ENCODE results near the gene ESM1.
"Not testable (repeated sequence)": the region's sequence is repeated elsewhere in the genome, so short reads cannot be mapped to it uniquely, and the experiment has no call there.

Gene ESM1, protein sequence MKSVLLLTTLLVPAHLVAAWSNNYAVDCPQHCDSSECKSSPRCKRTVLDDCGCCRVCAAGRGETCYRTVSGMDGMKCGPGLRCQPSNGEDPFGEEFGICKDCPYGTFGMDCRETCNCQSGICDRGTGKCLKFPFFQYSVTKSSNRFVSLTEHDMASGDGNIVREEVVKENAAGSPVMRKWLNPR

DNA sequence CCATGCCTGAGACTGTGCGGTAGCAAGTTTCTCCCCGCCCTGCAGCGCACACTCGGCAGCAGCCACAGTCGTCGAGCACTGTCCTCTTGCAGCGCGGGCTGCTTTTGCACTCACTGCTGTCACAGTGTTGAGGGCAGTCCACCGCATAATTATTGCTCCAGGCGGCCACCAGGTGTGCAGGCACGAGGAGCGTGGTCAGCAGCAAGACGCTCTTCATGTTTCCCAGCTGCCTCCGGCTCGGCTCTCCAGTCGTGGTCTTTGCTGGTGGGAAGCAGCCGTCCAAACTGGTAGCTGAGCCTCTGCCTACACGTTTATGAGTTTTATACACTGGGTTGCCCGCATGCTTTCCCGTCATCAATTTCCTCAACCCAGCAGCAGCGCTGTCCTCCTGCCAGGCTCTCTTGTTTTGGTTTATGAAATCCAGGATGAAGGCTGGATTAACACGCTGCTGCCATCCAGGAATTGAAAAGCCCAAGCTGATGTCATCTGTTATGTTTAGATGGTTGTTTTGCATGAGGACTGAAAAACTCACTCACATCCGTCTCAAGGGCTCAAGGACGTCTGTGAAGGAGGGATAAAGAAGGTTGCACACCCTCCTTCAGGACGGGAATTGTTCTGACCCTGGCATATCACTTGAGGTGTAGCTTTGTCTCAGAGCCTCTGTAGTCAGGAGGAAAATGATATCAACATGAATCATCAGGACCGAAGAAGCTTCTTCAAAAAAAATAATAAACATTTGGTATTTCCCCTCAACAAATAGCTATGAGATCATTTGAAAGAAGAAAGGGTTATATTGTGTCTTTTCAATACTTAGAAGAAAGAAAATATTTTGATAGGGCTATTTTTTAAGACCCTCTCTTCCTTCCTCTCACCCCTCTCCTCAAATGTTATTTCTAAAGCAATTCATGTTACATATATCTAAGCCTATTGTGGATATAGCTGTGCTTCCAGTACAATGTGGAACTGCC lies at the start of gene ESM1:
ESM1 (minus strand) TSS at position 293 of the 968 bp plus-strand sequence; CDS start at position 217, 76 bp downstream.
- DNase-seq: no peak

DNA sequence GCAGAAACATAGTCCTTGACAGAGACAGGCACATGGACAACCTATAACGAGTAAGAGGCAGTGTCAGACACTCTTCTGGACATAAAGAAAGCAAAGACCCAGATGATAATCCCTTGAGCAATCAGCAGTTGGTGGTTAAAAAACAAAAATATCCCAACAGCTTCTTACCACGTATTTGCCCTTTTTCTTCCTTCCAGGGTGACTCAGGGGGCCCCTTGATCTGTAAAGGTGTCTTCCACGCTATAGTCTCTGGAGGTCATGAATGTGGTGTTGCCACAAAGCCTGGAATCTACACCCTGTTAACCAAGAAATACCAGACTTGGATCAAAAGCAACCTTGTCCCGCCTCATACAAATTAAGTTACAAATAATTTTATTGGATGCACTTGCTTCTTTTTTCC lies 48.2 kb upstream of the ESM1 start:
- DNase-seq: no peak

DNA sequence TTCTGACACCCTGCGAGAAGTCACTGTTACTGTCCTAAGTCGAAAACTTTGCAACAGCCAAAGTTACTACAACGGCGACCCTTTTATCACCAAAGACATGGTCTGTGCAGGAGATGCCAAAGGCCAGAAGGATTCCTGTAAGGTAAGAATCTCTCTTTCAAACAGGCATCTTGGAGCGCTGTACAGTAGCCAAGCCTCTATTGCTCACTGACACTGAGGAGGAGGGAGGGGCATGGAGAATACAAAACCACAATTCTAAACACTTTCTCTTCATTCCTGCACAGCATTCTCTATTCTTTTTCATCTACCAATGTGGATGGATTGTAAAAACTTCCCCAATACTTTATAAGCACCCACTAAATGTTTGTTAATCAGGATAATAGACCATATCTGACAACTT lies 46.1 kb upstream of the ESM1 start:
- DNase-seq: no peak

DNA sequence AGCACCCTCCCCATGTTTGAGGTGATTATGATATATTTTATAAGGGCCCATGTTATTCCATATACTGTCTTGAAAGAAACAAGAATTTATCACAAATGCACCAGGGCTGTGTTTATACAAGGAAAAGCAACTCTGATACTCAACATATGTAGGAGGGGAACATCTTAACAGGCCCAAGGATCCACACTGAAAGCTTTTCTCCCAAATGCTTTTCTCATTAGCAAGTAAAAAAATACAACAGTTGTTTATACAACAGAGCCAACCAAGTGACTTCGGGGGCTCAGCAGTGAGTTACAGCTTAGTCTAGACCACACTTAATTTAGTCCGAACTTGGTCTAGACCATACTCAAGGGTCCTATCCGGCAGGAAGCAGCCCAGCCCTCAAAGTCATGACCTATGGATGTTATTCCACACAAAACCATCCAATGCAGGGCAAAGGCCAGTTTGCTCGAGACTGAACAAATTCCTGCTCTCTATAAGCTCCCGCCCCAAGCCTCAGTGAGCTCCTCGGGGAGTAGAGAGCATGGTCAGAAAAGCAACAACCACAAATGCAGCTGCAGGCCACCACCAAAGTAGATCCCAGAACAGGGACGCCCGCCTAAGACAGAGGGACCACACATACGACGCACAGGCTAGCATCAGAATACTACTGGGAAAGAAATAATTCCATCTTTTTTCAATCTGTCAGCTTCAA lies 45.4 kb upstream of the ESM1 start:
- no peak for DNase-seq

DNA sequence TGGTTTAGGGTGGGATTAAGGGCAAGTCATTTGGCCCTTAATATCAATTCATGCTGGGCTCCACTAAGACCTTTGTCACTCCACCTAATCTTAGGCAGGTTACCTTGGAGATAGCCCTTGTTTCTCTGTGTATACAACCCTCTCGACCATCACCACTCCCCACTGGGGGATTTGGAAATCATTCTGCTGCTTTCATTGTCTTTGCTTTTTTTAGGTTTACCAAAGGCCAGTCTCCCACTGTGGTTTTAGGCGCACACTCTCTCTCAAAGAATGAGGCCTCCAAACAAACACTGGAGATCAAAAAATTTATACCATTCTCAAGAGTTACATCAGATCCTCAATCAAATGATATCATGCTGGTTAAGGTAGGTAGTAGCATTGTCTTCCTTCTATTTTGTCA lies 44.8 kb upstream of the ESM1 start:
- no peak for DNase-seq

DNA sequence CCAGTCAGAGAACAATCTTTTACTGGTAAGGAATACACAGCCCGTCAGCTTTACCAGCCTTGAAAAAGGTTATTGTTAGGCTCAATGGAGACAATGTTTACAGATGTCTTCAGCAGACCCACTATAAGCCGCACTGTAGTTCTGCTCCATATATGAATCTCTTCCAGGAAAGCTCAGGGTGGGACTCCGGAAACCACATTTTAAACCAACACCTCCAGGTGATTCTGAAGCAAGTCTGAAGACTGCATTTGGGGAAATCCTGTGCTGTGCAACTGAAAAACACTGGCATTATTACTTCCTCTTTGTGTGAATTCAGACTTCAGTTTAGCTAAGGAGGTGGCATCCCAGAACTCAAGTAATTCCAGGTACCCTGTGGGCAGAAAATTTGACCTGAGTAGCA lies 42.2 kb upstream of the ESM1 start:
- peak; percentile 19 for DNase-seq

DNA sequence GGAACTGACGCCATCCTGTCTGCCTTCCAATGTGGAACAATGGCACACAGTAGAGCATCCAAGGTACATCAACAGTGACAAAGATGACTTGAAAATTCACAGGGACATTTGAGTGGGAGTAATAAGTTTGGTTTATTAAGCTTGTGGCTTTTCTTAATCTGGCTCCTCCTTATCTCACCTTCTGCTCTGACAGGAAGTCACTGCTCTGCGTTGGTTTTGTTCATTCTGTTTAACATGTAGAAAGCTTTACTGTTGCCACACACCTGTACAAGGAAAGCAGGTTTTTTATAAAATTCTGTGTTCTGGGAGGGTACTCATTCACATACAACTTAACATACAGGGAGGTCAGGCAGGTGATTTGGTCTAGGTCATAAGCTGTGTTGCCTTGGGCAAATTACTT lies 37.1 kb upstream of the ESM1 start:
- peak; percentile 13 for DNase-seq

DNA sequence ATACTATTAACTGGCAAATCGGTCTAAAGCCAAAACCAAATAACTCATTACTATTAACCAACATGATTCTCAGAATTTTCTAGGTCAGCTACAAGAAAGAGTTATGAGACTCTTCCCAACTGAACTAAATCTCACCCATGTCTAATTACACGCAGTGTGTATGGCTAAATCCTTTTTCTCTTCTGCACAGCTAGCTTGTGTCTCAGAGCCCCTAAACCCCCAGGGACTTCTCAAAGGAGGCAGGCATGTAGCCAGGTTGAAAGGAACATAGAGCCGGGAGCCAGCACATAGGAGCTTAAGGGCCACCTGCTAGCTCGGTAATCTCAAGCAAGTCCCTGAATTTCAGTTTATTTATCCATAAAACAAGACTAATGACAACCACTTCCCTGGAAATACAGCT lies 36.4 kb upstream of the ESM1 start:
- no peak for DNase-seq

DNA sequence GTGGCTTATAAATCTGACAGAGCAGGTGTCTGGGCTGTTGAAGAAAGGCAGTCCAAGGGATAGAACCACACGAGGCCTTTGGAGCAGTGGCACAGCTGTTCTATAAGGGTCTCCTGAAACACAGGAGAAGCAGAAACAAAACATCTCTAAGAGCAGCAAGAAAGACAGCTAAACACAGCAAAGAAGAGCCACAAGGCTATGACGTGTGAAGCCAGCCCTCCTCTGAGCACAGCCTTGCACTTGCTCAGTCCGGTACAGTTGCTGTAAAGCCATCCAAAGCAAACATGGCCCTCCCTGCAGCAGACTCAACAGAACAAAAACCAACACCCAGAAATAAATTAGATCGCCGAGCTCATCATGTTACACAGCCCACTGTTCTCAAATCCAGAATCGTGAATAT lies 36.0 kb upstream of the ESM1 start:
- DNase-seq: no peak

DNA sequence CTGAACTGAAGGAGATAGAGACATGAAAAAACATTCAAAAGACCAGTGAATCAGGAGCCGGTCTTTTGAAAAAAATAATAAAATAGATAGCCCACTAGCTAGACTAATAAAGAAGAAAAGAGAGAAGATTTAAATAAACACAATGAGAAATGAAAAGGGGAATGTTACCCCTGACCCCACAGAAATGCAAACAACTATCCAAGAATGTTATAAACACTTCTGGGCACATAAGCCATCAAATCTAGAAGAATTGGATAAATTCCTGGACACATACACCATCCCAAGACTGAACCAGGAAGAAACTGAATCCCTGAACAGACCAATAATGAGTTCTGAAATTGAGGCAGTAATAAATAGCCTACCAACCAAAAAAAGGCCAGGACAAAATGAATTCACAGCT lies 24.8 kb upstream of the ESM1 start:
- not testable (repeated sequence) for DNase-seq

DNA sequence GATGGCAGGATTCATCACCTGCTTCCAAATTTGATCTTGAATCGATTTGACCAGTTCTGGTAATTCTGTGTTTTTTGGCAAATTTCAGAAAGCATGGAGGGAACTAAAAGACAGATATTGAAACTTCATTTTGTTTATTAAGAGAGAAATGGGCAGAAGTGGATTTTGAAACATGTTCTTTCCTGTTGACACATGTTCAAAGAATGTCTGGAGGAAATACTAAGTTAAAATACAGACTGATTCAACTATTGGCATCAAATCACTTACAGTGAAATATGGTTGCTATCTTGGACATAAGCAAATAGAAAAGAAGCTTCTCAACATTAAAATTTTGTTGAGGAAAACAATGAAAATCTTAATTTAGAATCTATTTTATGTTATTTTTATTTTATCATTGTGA lies 19.3 kb upstream of the ESM1 start:
- no peak for DNase-seq

DNA sequence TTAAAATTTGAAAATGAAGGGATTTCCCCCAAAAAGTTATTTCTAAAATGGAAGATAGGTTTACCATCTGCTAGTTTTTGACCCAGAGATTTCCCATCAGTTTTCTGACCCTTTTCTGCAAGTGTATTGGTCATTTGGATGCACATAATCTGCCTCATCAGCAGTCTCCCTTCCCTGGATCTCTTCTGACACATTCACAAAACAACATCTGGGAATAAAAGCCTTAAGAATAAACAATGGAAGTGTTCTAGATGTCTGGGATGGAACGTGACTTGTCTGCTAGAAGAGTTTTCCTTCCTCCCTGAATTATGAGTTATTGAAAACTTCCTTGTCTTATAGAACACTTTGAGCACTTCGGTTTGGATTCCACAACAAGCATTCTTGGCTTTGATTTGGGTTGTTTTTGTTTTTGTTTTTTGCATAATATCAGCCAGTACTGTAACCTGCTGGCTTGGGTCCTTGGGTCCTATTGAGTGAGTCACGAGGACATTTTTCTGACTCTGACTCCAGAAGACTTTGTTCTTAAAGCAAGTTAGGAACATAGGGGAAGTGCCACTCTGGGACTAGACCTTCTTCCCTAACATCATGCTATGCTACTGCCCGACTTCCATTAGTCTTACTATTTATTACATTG lies 18.2 kb upstream of the ESM1 start:
- no peak for DNase-seq

DNA sequence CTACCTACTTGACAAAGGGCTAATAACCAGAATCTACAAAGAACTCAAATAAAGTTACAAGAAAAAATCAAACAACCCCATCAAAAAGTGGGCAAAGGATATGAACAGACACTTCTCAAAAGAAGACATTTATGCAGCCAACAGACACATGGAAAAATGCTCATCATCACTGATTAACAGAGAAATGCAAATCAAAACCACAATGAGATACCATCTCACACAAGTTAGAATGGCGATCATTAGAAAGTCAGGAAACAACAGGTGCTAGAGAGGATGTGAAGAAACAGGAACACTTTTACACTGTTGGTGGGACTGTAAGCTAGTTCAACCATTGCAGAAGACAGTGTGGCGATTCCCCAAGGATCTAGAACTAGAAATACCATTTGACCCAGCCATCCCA lies 16.8 kb upstream of the ESM1 start:
- DNase-seq: not testable (repeated sequence)

DNA sequence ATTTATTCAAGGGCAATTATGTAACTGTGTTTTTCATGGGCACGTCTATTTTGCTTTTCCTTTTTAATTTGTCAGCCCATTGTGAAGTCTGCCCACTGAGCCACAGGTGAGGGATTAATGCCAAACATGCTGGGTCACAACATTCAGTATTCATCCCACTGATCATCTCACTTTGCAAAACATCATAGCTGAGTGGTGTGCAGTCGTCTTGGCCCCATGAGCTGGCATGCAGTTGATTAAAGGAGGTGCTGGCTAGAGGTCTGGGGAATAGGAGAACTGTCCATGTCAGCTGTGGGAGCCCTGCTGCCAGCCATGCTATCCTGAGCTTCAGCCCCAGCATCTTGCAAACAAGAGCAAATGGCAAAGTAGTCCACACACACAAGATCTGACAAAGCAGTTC lies 11.7 kb upstream of the ESM1 start:
- DNase-seq: no peak

DNA sequence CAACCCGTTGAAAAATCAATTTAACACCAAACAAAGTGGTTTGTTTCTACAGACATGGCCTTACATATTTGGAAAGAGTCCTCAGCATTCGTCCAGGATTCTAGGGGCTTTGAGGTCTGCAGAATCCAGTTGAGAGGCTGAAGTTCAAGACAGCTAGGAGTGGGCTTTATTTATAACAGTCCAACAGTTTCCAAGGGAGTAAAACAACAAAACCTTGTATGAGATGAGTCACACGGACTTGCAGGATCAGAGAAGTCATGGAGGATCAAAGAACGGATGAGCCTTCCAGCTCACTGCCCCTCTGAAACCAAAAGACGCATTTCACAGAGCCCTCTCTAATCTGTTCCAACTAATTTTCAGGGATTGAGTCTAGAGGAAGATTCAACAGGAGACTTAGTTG lies 11.1 kb upstream of the ESM1 start:
- DNase-seq: no peak

DNA sequence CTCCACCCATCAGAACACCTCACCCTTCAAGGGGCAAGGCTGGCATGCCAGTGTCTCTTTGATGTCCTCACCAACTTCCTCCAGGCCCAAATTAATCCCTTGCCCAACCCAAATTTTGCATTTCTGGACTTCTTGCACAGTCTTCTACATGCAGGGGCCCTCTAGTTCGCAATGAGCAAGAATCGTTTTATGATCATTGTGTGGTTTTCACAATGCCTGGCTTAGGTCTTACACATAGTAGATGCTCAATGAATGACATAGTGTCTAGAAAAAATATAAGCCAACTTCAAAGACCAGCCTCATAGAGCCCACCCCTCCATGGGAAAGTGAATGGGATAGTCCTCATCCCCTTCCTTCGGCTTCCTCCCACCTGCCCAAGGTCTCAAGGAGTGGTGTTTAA lies 9.8 kb upstream of the ESM1 start:
- DNase-seq: no peak

DNA sequence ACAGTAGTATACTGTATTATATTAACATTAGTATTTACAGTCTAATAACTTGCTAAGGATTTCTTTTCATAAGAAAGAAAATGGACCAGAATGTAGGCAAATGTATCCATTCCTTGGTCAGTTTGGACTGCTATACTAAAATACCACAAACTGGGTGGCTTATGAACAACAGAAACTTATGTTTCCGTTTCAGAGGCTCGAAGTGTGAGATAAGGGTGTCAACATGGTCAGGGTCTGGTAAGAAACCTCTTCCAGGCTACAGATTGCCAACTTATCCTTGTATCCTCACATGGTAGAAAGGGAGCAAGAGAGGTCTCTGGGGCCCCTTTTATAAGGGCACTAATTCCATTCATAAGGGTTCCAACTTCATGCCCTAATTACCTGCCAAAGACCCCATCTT lies 9.2 kb upstream of the ESM1 start:
- DNase-seq: no peak

DNA sequence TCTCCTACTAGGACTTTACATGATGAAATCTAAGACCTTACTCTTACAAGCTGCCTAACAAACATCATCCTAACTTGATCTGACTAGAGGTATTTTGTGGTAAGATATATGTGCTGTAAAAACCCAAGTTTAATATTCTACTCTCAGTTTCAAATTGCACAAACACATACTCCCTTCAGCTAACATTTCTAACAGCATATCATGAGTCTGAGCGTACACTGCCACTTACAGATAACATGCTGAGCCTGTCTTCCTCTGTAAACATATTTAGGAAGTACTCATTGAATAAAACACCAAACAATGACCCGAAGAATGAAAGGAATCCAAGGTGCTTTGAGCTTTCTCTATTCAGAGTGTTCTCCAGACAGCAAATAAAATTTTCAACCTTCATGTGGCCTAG lies 7.9 kb upstream of the ESM1 start:
- no peak for DNase-seq

DNA sequence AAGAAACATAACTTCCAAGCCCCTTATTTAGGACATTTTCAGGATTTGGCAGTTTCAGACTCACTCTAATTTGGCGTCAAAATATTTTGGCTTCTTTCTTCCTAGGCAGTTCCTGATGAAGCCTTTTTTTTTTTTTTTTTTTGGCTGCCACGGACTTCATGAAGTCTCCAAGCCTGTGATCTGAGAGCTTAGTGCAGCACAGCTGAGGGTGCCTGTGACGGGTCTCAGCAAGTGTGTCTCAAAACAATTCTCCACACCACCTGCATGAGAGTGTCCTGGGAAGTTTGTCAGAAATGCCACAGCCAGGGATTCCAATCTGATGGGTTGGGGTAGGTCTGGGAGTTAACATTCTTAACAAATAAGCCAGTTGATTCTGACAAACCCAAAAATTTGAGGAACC lies 6.0 kb upstream of the ESM1 start:
- no peak for DNase-seq

DNA sequence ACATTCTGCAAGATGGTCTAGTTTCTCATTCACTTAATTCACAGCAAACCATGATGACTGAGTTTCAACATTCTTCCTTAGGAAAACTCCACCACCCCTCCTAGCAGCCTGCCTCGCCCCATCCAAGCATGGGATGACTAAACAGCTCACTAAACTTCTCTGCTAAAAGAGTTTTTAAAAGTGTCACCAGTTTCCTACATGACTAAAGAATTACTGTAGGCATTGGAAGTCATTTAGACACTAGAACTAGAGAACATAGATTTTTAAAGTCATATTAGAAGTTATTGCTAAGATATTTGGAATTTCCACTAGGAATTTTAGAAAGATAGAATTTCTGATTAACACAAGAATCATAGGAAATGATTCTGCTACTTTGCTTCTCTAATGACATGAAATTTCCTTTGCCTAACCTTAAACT lies 5.5 kb upstream of the ESM1 start:
- no peak for DNase-seq

DNA sequence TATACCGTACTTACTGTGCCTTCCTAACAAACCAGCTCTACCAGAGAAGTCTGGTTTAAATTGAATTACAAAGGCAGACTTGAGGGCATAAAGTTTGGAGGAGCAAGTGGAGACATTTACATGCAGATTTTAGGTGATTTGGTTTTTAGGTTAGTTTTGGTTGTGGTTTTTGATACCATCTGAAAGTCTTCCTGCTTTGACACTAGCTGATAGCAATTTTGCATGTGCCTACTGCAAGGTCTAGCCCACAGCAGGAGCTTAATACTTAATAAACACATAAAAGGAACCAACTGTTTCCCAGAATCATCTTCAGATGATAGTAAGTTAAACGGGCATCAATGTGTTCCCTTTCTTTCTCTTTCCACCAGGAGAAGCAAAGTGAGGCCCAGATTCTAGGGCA lies 3.4 kb upstream of the ESM1 start:
- no peak for DNase-seq

DNA sequence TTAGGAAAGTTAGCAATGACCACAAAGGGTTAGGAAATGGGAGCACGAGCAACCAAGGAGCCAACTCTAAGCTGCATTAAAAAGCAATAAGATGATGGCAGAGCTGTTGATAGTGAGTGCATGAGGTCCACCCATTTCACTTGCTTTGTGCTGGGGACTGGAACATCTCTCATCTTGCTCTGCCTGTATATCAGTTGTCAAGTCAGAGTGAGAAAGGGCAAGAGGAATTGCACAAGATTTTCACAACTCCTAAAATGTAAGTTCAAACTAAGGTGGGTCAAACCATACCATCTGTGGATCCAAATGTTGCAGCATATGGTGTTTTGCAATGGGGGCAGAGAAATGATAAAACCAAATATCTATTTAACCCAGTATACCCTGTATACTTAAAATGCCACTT lies 2.8 kb upstream of the ESM1 start:
- no peak for DNase-seq

DNA sequence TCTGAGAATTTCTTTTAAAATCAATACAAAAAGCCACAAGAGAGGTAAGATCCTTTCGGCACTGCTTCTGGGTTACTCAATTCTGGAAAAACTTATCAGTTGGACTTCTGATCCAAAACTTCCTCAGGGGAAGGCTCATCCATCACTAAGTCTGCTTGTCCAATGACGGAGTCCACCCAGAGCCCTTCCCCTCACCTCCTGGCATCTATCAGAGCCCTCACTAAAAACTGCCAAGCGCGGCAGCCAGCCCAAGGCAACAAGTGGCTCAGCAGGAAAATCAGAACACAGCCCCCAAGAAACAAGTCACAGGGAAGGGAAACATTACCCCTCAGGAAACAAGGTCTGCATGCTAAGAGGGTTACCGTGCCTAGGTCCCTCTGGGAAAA lies 869 bp upstream of the ESM1 start:
- no peak for DNase-seq

All from CD4-positive, alpha-beta T cell treated with Interleukin-17A for 4 hours (primary cell).